GM12878 (cell line): ENCODE measurements around the gene MYOZ2. TPM values are rescaled to one million over a fixed set of nuclear protein-coding genes. Genes with fewer than 3 reads are reported as not detected.

Experiments used
- ATAC-seq: fragments of 200-7000 bp; cut with Tn5 transposase; 3 replicates; pipeline ENCODE4 v1.9.1; 2020; ENCODE audit warnings: mild to moderate bottlenecking, moderate library complexity
- BruUV-seq: library from RNA; stranded (reverse); fragments of 400-500 nt; replicated peaks from 2 replicates; lab custom pipeline; 2021; lab: Mats Ljungman, UMichigan
- CTCF ChIA-PET: fragments of 300-600 bp; sonication (Branson Sonifier 250); formaldehyde crosslinking; extraction: SDS; loops from one replicate; lab custom pipeline; 2021; ENCODE audit warnings: inconsistent platforms; lab: Yijun Ruan, JAX
- POLR2A ChIA-PET: fragments of 350-600 bp; formaldehyde crosslinking; extraction: SDS; loops from one replicate; lab custom pipeline; 2021; ENCODE audit warnings: inconsistent platforms; lab: Charles Lee
- RAD21 ChIA-PET: fragments of 300-600 bp; sonication (Branson Sonifier 250); formaldehyde crosslinking; loops from one replicate; lab custom pipeline; 2023; ENCODE audit warnings: antibody characterized with exemption; ENCODE audit not compliant: unreplicated experiment; lab: Charles Lee
- SMC1A ChIA-PET: fragments of 300-600 bp; sonication (Branson Sonifier 250); formaldehyde crosslinking; loops from one replicate; lab custom pipeline; 2023; ENCODE audit not compliant: unreplicated experiment, uncharacterized antibody; lab: Charles Lee
- DNase-seq: peaks from one replicate; pipeline ENCODE4 v3.0.0-alpha.2; 2011; ENCODE audit warnings: low read depth, low spot score
- FAIRE-seq: peaks from 3 replicates; lab custom pipeline; 2011; peaks lifted over from hg19 to GRCh38; lab: Jason Lieb, UNC
- H2AFZ ChIP-seq: 2 replicates; pipeline ENCODE4 v1.6.0; 2011; ENCODE audit warnings: low read depth, low read length, control low read depth; ENCODE audit not compliant: control insufficient read depth
- H3K27ac ChIP-seq: 2 replicates; pipeline ENCODE4 v1.5.1; 2011; ENCODE audit warnings: control low read depth; ENCODE audit not compliant: control insufficient read depth, insufficient read depth
- H3K27me3 ChIP-seq, 2 experiments: replicated peaks in 1 of 2; 2 replicates each; pipeline versions ENCODE4 v1.6.0 to v1.6.1; 2011; ENCODE audit warnings: low read length in 1 of 2; ENCODE audit not compliant: control insufficient read depth in 2 of 2, insufficient read depth in 2 of 2
- H3K36me3 ChIP-seq, 2 experiments: 2 replicates each; pipeline ENCODE4 v1.5.1; 2011; ENCODE audit warnings: low read length in 1 of 2; ENCODE audit not compliant: control insufficient read depth in 2 of 2, insufficient read depth in 2 of 2
- H3K4me1 ChIP-seq: 2 replicates; pipeline ENCODE4 v1.6.1; 2011; ENCODE audit warnings: mild to moderate bottlenecking, low read length, moderate library complexity, mixed read lengths; ENCODE audit not compliant: control insufficient read depth, insufficient read depth
- H3K4me2 ChIP-seq: 2 replicates; pipeline ENCODE4 v1.6.0; 2011; ENCODE audit warnings: control low read depth; ENCODE audit not compliant: control insufficient read depth, insufficient read depth
- H3K4me3 ChIP-seq: fragments of 200-600 bp; sonication (generic); 2 replicates; pipeline ENCODE4 v1.5.1; 2016
- H3K79me2 ChIP-seq: 2 replicates; pipeline ENCODE4 v1.6.0; 2011; ENCODE audit warnings: low read length; ENCODE audit not compliant: control insufficient read depth, insufficient read depth
- H3K9ac ChIP-seq: 2 replicates; pipeline ENCODE4 v1.8.0; 2011; ENCODE audit warnings: low read length, control low read depth, mixed read lengths; ENCODE audit not compliant: control insufficient read depth, insufficient read depth
- H3K9me3 ChIP-seq: replicated peaks from 3 replicates; pipeline ENCODE4 v1.5.1; 2011; ENCODE audit warnings: mild to moderate bottlenecking, low read length; ENCODE audit not compliant: control insufficient read depth, insufficient read depth
- H4K20me1 ChIP-seq: 2 replicates; pipeline ENCODE4 v1.6.0; 2011; ENCODE audit not compliant: control insufficient read depth, insufficient read depth
- BCL11A ChIP-seq: IDR thresholded peaks from 2 replicates; pipeline ENCODE4 v1.6.1; 2011; ENCODE audit warnings: low read depth, low read length
- ETV6 ChIP-seq, 2 experiments: fragments of 450-650 bp in 1 of 2; IDR thresholded peaks in 1 of 2; conservative IDR thresholded peaks in 1 of 2; 2 replicates each; pipeline ENCODE4 v1.6.1; 2014; ENCODE audit warnings: antibody characterized with exemption in 1 of 2, borderline replicate concordance in 1 of 2, low read depth in 1 of 2, mild to moderate bottlenecking in 1 of 2, moderate library complexity in 1 of 2
- HCFC1 ChIP-seq: fragments of 150-350 bp; IDR thresholded peaks from 2 replicates; pipeline ENCODE4 v1.6.1; 2014; ENCODE audit warnings: low read length
- KAT2A ChIP-seq: conservative IDR thresholded peaks from 2 replicates; pipeline ENCODE4 v1.6.1; 2011; ENCODE audit warnings: low read depth, low read length; ENCODE audit not compliant: control insufficient read depth
- MTA2 ChIP-seq: fragments of 450-650 bp; IDR thresholded peaks from 2 replicates; pipeline ENCODE4 v1.6.1; 2016; ENCODE audit warnings: low read depth, mild to moderate bottlenecking, moderate library complexity
- NFXL1 ChIP-seq: fragments of 450-650 bp; IDR thresholded peaks from 2 replicates; pipeline ENCODE4 v1.6.1; 2017; ENCODE audit warnings: antibody characterized with exemption, mild to moderate bottlenecking, borderline replicate concordance
- NFYB ChIP-seq: IDR thresholded peaks from 2 replicates; pipeline ENCODE4 v1.6.1; 2011; ENCODE audit warnings: low read depth, mild to moderate bottlenecking, low read length, improper control_type of control experiment, moderate library complexity; ENCODE audit not compliant: insufficient read depth
- NR2C2 ChIP-seq: IDR thresholded peaks from 2 replicates; pipeline ENCODE4 v1.6.1; 2011; ENCODE audit warnings: borderline replicate concordance, low read depth; ENCODE audit not compliant: control insufficient read depth, insufficient read length
- SMAD5 ChIP-seq: IDR thresholded peaks from 2 replicates; pipeline ENCODE4 v1.6.1; 2016; ENCODE audit warnings: antibody characterized with exemption, low read depth
- TCF3 ChIP-seq: IDR thresholded peaks from 2 replicates; pipeline ENCODE4 v1.6.1; 2012; ENCODE audit warnings: low read depth, mild to moderate bottlenecking, low read length, borderline replicate concordance; ENCODE audit not compliant: insufficient read depth
- WGBS: methylation state at CpG from one replicate; pipeline ENCODE4 v1.1.6; 2016; ENCODE audit warnings: low lambda C conversion rate; ENCODE audit not compliant: insufficient replicate concordance, insufficient coverage; ENCODE audit errors: missing lambda C conversion rate; 5-methylcytosine and 5-hydroxymethylcytosine counted together
- in situ Hi-C: fragments of 300-500 bp; cut with MboI; formaldehyde crosslinking; loops from 9 replicates; pipeline ENCODE4 v1.14.3; 2018; ENCODE audit warnings: mixed read lengths
- intact Hi-C: fragments of 100-400 bp; cut with micrococcal nuclease; formaldehyde crosslinking; loops from one replicate; pipeline ENCODE4 v1.14.2; 2022; ENCODE audit not compliant: unreplicated experiment
- polyA plus RNA-seq, 11 experiments: library from polyadenylated mRNA; depleted of rRNA in 4 of 11; unstranded in 6 of 11; stranded (reverse) in 5 of 11; fragments of >200 nt; fragmentation: Nextera tagmentation in 4 of 11; fragmentation: Illumina TruSeq in 1 of 11; extraction: Ambion mirVana in 4 of 11; extraction: Trizol in 1 of 11; gene quantifications; 1 replicate in 1 of 11; 2 replicates in 10 of 11; pipeline versions ENCODE4 v1.2.1 to v1.2.3, GENCODE V29; 2011 to 2016; ENCODE audit warnings: inconsistent platforms in 2 of 11, missing spikeins in 2 of 11, low read depth in 1 of 11
- total RNA-seq, 4 experiments: library from RNA; depleted of rRNA in 3 of 4; stranded (reverse); fragments of >200 nt in 3 of 4; fragmentation: Illumina TruSeq in 1 of 4; extraction: Trizol in 1 of 4; gene quantifications; 2 replicates each; pipeline versions ENCODE4 v1.2.1 to v1.2.3, GENCODE V29; 2013 to 2021
- TF ChIP-seq, protein P1 (sequence below): fragments of 450-650 bp; IDR thresholded peaks from 2 replicates; pipeline ENCODE4 v1.6.1; 2018; ENCODE audit warnings: mild to moderate bottlenecking, low read depth, moderate library complexity; ENCODE audit not compliant: partially characterized antibody
- TF ChIP-seq, protein P2 (sequence below): fragments of 450-650 bp; IDR thresholded peaks from 2 replicates; pipeline ENCODE4 v1.6.1; 2016; ENCODE audit warnings: mild to moderate bottlenecking
- TF ChIP-seq, protein P3 (sequence below): fragments of 450-650 bp; formaldehyde crosslinking; IDR thresholded peaks from 2 replicates; pipeline ENCODE4 v1.4.0; 2020; ENCODE audit warnings: mild to moderate bottlenecking, moderate library complexity

Gene MYOZ2
- total and polyA plus RNA-seq, 10 of the 15 experiments (the other 5 are each of a cell fraction or from before 2014, with no cell fraction given) = not detected

DNA sequence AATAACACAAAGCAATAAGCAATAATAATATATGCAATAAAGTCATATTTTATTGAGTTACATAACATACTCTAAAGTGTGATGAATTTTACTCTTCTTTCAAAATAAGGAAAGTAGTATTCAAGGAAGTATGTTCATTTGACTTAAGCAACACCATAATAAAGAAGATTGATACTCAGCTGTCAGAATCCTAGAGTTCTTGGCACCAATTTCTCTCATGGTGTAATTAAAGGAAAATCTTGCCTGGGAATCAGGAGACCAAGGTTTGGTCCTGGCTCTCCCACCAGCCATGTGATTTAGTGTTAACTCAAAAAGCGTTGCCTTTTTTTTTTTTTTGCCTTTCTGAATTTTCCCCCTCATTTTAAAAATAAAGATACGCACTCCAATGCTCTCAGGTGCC lies 17.1 kb downstream of the MYOZ2 start (continued):
- no peak for TF ChIP-seq NFYB
- TF ChIP-seq, protein P1, sequence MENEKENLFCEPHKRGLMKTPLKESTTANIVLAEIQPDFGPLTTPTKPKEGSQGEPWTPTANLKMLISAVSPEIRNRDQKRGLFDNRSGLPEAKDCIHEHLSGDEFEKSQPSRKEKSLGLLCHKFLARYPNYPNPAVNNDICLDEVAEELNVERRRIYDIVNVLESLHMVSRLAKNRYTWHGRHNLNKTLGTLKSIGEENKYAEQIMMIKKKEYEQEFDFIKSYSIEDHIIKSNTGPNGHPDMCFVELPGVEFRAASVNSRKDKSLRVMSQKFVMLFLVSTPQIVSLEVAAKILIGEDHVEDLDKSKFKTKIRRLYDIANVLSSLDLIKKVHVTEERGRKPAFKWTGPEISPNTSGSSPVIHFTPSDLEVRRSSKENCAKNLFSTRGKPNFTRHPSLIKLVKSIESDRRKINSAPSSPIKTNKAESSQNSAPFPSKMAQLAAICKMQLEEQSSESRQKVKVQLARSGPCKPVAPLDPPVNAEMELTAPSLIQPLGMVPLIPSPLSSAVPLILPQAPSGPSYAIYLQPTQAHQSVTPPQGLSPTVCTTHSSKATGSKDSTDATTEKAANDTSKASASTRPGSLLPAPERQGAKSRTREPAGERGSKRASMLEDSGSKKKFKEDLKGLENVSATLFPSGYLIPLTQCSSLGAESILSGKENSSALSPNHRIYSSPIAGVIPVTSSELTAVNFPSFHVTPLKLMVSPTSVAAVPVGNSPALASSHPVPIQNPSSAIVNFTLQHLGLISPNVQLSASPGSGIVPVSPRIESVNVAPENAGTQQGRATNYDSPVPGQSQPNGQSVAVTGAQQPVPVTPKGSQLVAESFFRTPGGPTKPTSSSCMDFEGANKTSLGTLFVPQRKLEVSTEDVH = no peak

DNA sequence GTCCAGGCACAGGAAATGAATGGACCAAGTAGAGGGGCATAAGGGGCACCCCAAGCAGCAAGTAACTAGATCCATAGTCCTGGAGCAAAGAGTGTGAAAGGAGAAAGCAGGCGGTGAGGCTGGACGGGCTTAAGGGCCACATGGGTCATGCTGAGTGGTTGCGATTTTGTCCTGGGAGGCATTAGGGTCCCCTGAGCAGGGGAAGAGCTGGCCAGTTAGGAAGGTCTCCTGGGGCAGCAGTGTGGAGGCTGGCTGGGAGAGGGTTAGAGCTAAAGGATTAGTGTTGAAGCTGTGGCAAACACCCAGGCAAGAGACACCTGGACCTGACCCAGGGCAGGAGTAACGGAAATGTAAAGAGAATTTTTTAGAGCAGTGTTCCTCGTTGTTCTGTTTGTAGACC lies 26.5 kb downstream of the MYOZ2 start:
- in situ Hi-C loops (no loop called here), intact Hi-C loops (no loop called here)
- H4K20me1 ChIP-seq = no peaks in the 10 kb centered on the region
- H3K9ac ChIP-seq = no peak overlapping the region
- FAIRE-seq (no peak), ATAC-seq (no peak), DNase-seq (no peak)
- no peaks in the 10 kb centered on the region for H3K36me3 ChIP-seq
- RAD21 ChIA-PET = no interaction called here
- no peaks in the 10 kb centered on the region; a peak in 1 of 4 replicates for H3K27me3 ChIP-seq
- TF ChIP-seq TCF3 (no peak), BCL11A (no peak), SMAD5 (no peak), NR2C2 (no peak), NFXL1 (no peak), KAT2A (no peak), MTA2 (no peak), ETV6 (conservative IDR thresholded peaks at IDR 0.05 in 1 of 2, IDR thresholded peaks at IDR 0.05 in 1 of 2; ENCODE audit: borderline replicate concordance in 1 of 2, low read depth in 1 of 2) (no peak), HCFC1 (no peak)
- TF ChIP-seq, protein P2, sequence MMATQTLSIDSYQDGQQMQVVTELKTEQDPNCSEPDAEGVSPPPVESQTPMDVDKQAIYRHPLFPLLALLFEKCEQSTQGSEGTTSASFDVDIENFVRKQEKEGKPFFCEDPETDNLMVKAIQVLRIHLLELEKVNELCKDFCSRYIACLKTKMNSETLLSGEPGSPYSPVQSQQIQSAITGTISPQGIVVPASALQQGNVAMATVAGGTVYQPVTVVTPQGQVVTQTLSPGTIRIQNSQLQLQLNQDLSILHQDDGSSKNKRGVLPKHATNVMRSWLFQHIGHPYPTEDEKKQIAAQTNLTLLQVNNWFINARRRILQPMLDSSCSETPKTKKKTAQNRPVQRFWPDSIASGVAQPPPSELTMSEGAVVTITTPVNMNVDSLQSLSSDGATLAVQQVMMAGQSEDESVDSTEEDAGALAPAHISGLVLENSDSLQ = no peak
- TF ChIP-seq, protein P3, sequence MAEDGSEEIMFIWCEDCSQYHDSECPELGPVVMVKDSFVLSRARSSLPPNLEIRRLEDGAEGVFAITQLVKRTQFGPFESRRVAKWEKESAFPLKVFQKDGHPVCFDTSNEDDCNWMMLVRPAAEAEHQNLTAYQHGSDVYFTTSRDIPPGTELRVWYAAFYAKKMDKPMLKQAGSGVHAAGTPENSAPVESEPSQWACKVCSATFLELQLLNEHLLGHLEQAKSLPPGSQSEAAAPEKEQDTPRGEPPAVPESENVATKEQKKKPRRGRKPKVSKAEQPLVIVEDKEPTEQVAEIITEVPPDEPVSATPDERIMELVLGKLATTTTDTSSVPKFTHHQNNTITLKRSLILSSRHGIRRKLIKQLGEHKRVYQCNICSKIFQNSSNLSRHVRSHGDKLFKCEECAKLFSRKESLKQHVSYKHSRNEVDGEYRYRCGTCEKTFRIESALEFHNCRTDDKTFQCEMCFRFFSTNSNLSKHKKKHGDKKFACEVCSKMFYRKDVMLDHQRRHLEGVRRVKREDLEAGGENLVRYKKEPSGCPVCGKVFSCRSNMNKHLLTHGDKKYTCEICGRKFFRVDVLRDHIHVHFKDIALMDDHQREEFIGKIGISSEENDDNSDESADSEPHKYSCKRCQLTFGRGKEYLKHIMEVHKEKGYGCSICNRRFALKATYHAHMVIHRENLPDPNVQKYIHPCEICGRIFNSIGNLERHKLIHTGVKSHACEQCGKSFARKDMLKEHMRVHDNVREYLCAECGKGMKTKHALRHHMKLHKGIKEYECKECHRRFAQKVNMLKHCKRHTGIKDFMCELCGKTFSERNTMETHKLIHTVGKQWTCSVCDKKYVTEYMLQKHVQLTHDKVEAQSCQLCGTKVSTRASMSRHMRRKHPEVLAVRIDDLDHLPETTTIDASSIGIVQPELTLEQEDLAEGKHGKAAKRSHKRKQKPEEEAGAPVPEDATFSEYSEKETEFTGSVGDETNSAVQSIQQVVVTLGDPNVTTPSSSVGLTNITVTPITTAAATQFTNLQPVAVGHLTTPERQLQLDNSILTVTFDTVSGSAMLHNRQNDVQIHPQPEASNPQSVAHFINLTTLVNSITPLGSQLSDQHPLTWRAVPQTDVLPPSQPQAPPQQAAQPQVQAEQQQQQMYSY (CRISPR knock-in tag) = no peak
- H3K4me2 ChIP-seq = no peak overlapping the region
- POLR2A ChIA-PET = no interaction called here
- no peaks in the 10 kb centered on the region for H3K9me3 ChIP-seq
- 70% methylated on average over 5 of the region's 5 CpGs for WGBS
- H2AFZ ChIP-seq = no peak overlapping the region
- BruUV-seq = no TSS peak
- H3K27ac ChIP-seq = no peak overlapping the region
- H3K4me1 ChIP-seq = no peaks in the 10 kb centered on the region
- H3K79me2 ChIP-seq = no peaks in the 10 kb centered on the region
- CTCF ChIA-PET = no interaction called here
- SMC1A ChIA-PET = no interaction called here
- H3K4me3 ChIP-seq = no peak overlapping the region
